B cell (primary cell): Measurements from ENCODE around the gene PNLIPRP2. TPM values are rescaled to one million over a fixed set of nuclear protein-coding genes. Genes with fewer than 3 reads are reported as not detected.

Experiments
- ATAC-seq: fragments of 200-7000 bp; cut with Tn5 transposase; one replicate; pipeline ENCODE4 v1.10.0; 2021; ENCODE audit warnings: low read depth, mild to moderate bottlenecking, moderate number of reproducible peaks, moderate library complexity
- CTCF ChIA-PET: fragments of 350-600 bp; sonication (Branson Sonifier 250); formaldehyde crosslinking; loops from one replicate; lab custom pipeline; 2021; ENCODE audit warnings: antibody characterized with exemption, inconsistent platforms; lab: Charles Lee
- POLR2A ChIA-PET: fragments of 350-600 bp; sonication (Branson Sonifier 250); formaldehyde crosslinking; loops from one replicate; lab custom pipeline; 2021; ENCODE audit warnings: antibody characterized with exemption; lab: Charles Lee
- DNase-seq: peaks from one replicate; pipeline ENCODE4 v3.0.0; 2013
- H2AFZ ChIP-seq: 2 replicates; pipeline ENCODE4 v1.6.1; 2012; ENCODE audit warnings: mild to moderate bottlenecking, low read depth, low read length; ENCODE audit not compliant: insufficient read depth, poor library complexity, severe bottlenecking
- H3K27ac ChIP-seq, 2 donors: 1 replicate in 1 of 2; 2 replicates in 1 of 2; pipeline ENCODE4 v1.5.1; 2012 to 2013; ENCODE audit warnings: low read length in 2 of 2, mild to moderate bottlenecking in 2 of 2, moderate library complexity in 1 of 2
- H3K27me3 ChIP-seq, 4 experiments: fragments of 200-600 bp in 1 of 4; sonication (generic) in 1 of 4; replicated peaks in 1 of 4; 1 replicate in 2 of 4; 2 replicates in 2 of 4; pipeline versions ENCODE4 v1.6.1 to v1.7.0; 2013 to 2016; ENCODE audit warnings: low read length in 3 of 4, mild to moderate bottlenecking in 2 of 4, mixed read lengths in 1 of 4, moderate library complexity in 1 of 4; ENCODE audit not compliant: insufficient read depth in 4 of 4, control insufficient read depth in 3 of 4; ENCODE audit errors: control extremely low read depth in 1 of 4
- H3K36me3 ChIP-seq, 2 experiments: replicated peaks in 1 of 2; 1 replicate in 1 of 2; 2 replicates in 1 of 2; pipeline versions ENCODE4 v1.6.1 to v1.7.1; 2013; ENCODE audit warnings: low read length in 1 of 2; ENCODE audit not compliant: insufficient read depth in 2 of 2, control insufficient read depth in 1 of 2; ENCODE audit errors: control extremely low read depth in 1 of 2, extremely low read depth in 1 of 2
- H3K4me1 ChIP-seq, 2 donors: fragments of 200-600 bp in 1 of 2; sonication (generic) in 1 of 2; 1 replicate in 1 of 2; 2 replicates in 1 of 2; pipeline versions ENCODE4 v1.5.1 to v1.6.1; 2013 to 2017; ENCODE audit warnings: low read length in 2 of 2; ENCODE audit not compliant: control insufficient read depth in 2 of 2, insufficient read depth in 2 of 2
- H3K4me2 ChIP-seq: replicated peaks from 2 replicates; pipeline ENCODE3; 2012; ENCODE audit warnings: mild to moderate bottlenecking, low read depth, low read length; ENCODE audit not compliant: poor library complexity, severe bottlenecking
- H3K4me3 ChIP-seq, 5 experiments: fragments of 200-600 bp in 1 of 5; sonication (generic) in 1 of 5; 1 replicate in 3 of 5; 2 replicates in 2 of 5; pipeline versions ENCODE4 v1.5.1 to v1.7.0; 2011 to 2016; ENCODE audit warnings: low read length in 4 of 5, mild to moderate bottlenecking in 4 of 5, low read depth in 2 of 5, control low read depth in 1 of 5, moderate library complexity in 1 of 5; ENCODE audit not compliant: insufficient read depth in 1 of 5; ENCODE audit errors: control extremely low read depth in 1 of 5, extremely low read depth in 1 of 5
- H3K79me2 ChIP-seq: fragments of 200-600 bp; sonication (generic); one replicate; pipeline ENCODE4 v1.6.0; 2016; ENCODE audit warnings: low read length; ENCODE audit not compliant: control insufficient read depth, insufficient read depth
- H3K9ac ChIP-seq: fragments of 200-600 bp; sonication (generic); 2 replicates; pipeline ENCODE4 v1.6.1; 2017; ENCODE audit warnings: mild to moderate bottlenecking, low read length, moderate library complexity
- H3K9me3 ChIP-seq, 3 donors: one replicate each; pipeline versions ENCODE4 v1.6.1 to v1.7.1; 2013; ENCODE audit warnings: low read length in 2 of 3; ENCODE audit not compliant: control insufficient read depth in 2 of 3, insufficient read depth in 1 of 3; ENCODE audit errors: control extremely low read depth in 1 of 3
- H4K20me1 ChIP-seq: 2 replicates; pipeline ENCODE4 v1.6.0; 2012; ENCODE audit warnings: mild to moderate bottlenecking, low read length; ENCODE audit not compliant: insufficient read depth, control insufficient read depth, poor library complexity, severe bottlenecking
- H3K27ac Mint-ChIP-seq: one replicate; pipeline ENCODE4 v1.8.0; 2021; ENCODE audit warnings: mixed read lengths
- H3K27me3 Mint-ChIP-seq: one replicate; pipeline ENCODE4 v1.8.0; 2021; ENCODE audit warnings: mixed read lengths
- H3K4me1 Mint-ChIP-seq: one replicate; pipeline ENCODE4 v1.8.0; 2021; ENCODE audit warnings: mixed read lengths
- H3K4me3 Mint-ChIP-seq: one replicate; pipeline ENCODE4 v1.8.0; 2021; ENCODE audit warnings: mixed read lengths
- H3K9me3 Mint-ChIP-seq: one replicate; pipeline ENCODE4 v1.8.0; 2022; ENCODE audit warnings: mixed read lengths; ENCODE audit not compliant: insufficient read depth
- EZH2 ChIP-seq: IDR thresholded peaks from 2 replicates; pipeline ENCODE4 v1.6.1; 2012; ENCODE audit warnings: borderline replicate concordance, low read depth, mild to moderate bottlenecking, moderate library complexity, low read length; ENCODE audit not compliant: insufficient read depth, poor library complexity, severe bottlenecking
- WGBS: methylation state at CpG from one replicate; pipeline ENCODE4 v1.1.5; 2013; ENCODE audit warnings: missing lambda C conversion rate; ENCODE audit not compliant: insufficient coverage; 5-methylcytosine and 5-hydroxymethylcytosine counted together
- intact Hi-C: fragments of 100-400 bp; cut with micrococcal nuclease; formaldehyde crosslinking; loops from one replicate; pipeline ENCODE4 v1.10.0; 2022
- polyA plus RNA-seq: library from polyadenylated mRNA; depleted of rRNA; stranded (reverse); fragments of >200 nt; gene quantifications from 2 replicates; pipeline ENCODE4 v1.2.3, GENCODE V29; 2012
- total RNA-seq, 2 donors: library from RNA; stranded (reverse); fragments of 120-200 nt in 1 of 2; gene quantifications; 1 replicate in 1 of 2; 2 replicates in 1 of 2; pipeline versions ENCODE4 v1.2.3 to v1.2.4, GENCODE V29; 2013 to 2022
- TF ChIP-seq, protein P1 (sequence below): fragments of 200-600 bp; IDR thresholded peaks from one replicate; pipeline ENCODE4 v1.8.0; 2022; ENCODE audit warnings: antibody characterized with exemption, mild to moderate bottlenecking

PNLIPRP2 gene
- total and polyA plus RNA-seq, 2 donors (not counting 1 experiment from before 2014, with no cell fraction given) = not detected

DNA sequence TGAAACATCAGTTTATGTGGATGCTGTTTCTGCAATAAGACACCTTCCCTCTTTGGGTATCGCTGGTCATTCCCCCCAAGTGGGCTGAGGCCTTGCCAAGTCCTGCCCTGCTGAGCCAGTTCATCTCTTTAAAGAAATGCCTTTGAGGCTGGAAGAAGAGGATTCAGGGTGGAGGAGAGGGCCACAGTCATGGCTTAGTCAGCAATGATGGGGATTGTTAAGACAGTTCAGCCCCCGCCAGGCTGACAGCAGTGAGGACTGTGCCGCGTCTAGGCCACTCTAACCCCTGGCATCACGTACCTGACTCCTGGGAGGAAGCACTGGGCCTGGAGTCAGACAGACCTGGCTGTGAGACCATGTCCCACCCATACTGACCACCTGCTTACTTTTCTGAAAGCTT is 48.3 kb downstream of the PNLIPRP2 start:
- H4K20me1 ChIP-seq = no peaks in the 10 kb centered on the region
- intact Hi-C loops = no loop called here
- peaks cover 22% of the 10 kb centered on the region for H3K27me3 Mint-ChIP-seq
- H3K27ac Mint-ChIP-seq = no peak overlapping the region
- H3K9me3 Mint-ChIP-seq = no peaks in the 10 kb centered on the region
- peaks cover 0 to 11% (median 0%) of the 10 kb centered on the region in 3 donors for H3K9me3 ChIP-seq
- H3K4me3 Mint-ChIP-seq = no peak overlapping the region
- H2AFZ ChIP-seq = no peak overlapping the region
- no peak for DNase-seq
- no peak overlapping the region for H3K27ac ChIP-seq
- ATAC-seq = no peak
- H3K36me3 ChIP-seq = no peaks in the 10 kb centered on the region
- H3K4me2 ChIP-seq = no peak overlapping the region
- H3K27me3 ChIP-seq = peaks cover 0 to 7% (median 0%) of the 10 kb centered on the region in 4 experiments
- WGBS = 95% methylated on average over 5 of the region's 5 CpGs
- H3K79me2 ChIP-seq = no peaks in the 10 kb centered on the region
- H3K4me1 Mint-ChIP-seq = no peaks in the 10 kb centered on the region
- ChIA-PET POLR2A (no interaction called here), CTCF (no interaction called here)
- no peak overlapping the region for H3K4me3 ChIP-seq
- no peak for TF ChIP-seq EZH2
- TF ChIP-seq, protein P1, sequence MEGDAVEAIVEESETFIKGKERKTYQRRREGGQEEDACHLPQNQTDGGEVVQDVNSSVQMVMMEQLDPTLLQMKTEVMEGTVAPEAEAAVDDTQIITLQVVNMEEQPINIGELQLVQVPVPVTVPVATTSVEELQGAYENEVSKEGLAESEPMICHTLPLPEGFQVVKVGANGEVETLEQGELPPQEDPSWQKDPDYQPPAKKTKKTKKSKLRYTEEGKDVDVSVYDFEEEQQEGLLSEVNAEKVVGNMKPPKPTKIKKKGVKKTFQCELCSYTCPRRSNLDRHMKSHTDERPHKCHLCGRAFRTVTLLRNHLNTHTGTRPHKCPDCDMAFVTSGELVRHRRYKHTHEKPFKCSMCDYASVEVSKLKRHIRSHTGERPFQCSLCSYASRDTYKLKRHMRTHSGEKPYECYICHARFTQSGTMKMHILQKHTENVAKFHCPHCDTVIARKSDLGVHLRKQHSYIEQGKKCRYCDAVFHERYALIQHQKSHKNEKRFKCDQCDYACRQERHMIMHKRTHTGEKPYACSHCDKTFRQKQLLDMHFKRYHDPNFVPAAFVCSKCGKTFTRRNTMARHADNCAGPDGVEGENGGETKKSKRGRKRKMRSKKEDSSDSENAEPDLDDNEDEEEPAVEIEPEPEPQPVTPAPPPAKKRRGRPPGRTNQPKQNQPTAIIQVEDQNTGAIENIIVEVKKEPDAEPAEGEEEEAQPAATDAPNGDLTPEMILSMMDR = no peak
- no peak overlapping the region for H3K9ac ChIP-seq
- no peaks in the 10 kb centered on the region for H3K4me1 ChIP-seq

- Mint-ChIP-seq H3K4me1 (no peaks in the 10 kb centered on the region), H3K27ac (no peak overlapping the region), H3K9me3 (no peaks in the 10 kb centered on the region), H3K4me3 (no peak overlapping the region), H3K27me3 (peaks cover 22% of the 10 kb centered on the region)
- ChIA-PET POLR2A (no interaction called here), CTCF (no interaction called here)
- Histone ChIP-seq H3K27ac (no peak overlapping the region), H3K9me3 (peaks cover 0 to 5% (median 0%) of the 10 kb centered on the region in 3 donors), H3K9ac (no peak overlapping the region), H3K79me2 (no peaks in the 10 kb centered on the region), H2AFZ (no peak overlapping the region), H3K4me1 (no peaks in the 10 kb centered on the region), H3K4me2 (no peak overlapping the region), H4K20me1 (no peaks in the 10 kb centered on the region), H3K36me3 (no peaks in the 10 kb centered on the region), H3K4me3 (no peak overlapping the region), H3K27me3 (peaks cover 0 to 7% (median 0%) of the 10 kb centered on the region in 4 experiments)
- ATAC-seq (no peak), DNase-seq (no peak)
- 39% methylated on average over 33 of the region's 41 CpGs for WGBS
- TF ChIP-seq, protein P1 = no peak
- TF ChIP-seq EZH2 = no peak
- intact Hi-C loops = no loop called here
Observed at GRCh38 chr10:116669832-116670644, 49.3 kb downstream of the PNLIPRP2 start.
